Uterus (tissue), 2 donors: ENCODE data around the gene THSD4.

Experiments used
- POLR2A ChIP-seq, 2 donors: fragments of 450-650 bp; IDR thresholded peaks; one replicate each; pipeline ENCODE4 v1.6.1; 2016; ENCODE audit warnings: antibody characterized with exemption in 2 of 2, mild to moderate bottlenecking in 1 of 2, moderate library complexity in 1 of 2
- TF ChIP-seq, protein P1 (sequence below), 4 experiments: fragments of 200-600 bp in 2 of 4; fragments of 450-650 bp in 2 of 4; sonication (generic) in 2 of 4; IDR thresholded peaks; one replicate each; pipeline ENCODE4 v1.5.1; 2016 to 2019; ENCODE audit warnings: antibody characterized with exemption in 4 of 4, mild to moderate bottlenecking in 2 of 4, moderate library complexity in 1 of 4

DNA sequence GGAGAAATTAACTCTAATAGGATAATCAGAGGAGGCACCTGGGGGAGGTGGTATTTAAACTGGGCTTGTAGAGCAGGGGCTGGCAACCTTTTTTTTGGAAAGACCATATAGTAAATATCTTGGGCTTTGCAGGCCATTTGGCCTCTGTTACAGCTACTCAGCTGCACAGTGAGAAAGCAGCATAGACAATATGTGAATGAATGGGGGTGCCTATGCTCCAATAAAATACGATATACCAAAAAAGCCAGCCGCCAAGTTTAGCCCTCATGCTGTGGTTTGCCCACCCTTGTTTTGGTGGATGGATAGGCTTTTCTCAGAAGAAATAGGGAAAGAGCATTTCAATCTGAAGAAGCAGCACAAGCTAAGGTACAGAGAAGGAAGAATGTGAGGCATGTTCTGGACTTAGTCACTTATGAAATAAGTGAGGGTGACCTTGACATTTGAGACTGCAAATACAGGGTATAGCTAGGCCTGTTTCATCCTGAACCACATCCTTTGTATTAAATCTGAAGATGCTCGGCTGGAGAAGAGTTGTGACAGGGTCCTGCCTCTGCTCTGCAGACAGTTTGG is 564.0 kb downstream of the THSD4 start:
- TF ChIP-seq POLR2A (IDR thresholded peaks at IDR 0.05): no peak
- TF ChIP-seq, protein P1, sequence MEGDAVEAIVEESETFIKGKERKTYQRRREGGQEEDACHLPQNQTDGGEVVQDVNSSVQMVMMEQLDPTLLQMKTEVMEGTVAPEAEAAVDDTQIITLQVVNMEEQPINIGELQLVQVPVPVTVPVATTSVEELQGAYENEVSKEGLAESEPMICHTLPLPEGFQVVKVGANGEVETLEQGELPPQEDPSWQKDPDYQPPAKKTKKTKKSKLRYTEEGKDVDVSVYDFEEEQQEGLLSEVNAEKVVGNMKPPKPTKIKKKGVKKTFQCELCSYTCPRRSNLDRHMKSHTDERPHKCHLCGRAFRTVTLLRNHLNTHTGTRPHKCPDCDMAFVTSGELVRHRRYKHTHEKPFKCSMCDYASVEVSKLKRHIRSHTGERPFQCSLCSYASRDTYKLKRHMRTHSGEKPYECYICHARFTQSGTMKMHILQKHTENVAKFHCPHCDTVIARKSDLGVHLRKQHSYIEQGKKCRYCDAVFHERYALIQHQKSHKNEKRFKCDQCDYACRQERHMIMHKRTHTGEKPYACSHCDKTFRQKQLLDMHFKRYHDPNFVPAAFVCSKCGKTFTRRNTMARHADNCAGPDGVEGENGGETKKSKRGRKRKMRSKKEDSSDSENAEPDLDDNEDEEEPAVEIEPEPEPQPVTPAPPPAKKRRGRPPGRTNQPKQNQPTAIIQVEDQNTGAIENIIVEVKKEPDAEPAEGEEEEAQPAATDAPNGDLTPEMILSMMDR (IDR thresholded peaks at IDR 0.05): no peak
